Measurements from ENCODE around the gene CABP4.
"Not testable (repeated sequence)": the region's sequence is repeated elsewhere in the genome, so short reads cannot be mapped to it uniquely, and the experiment has no call there.

The CABP4 gene

GRCh38 chr11:67465189-67465510 is 10.0 kb downstream of the CABP4 start:
- Histone ChIP-seq H3K4me1 (ENCODE audit: control insufficient read depth, insufficient read depth, low read length) (peaks cover 27% of the 10 kb centered on the region), H3K9ac (ENCODE audit: low read depth, low read length) (no peak overlapping the region), H3K4me2 (ENCODE audit: low read length) (no peak overlapping the region), H3K9me3 (replicated peaks; ENCODE audit: low read length) (no peaks in the 10 kb centered on the region), H3K4me3 (ENCODE audit: low read length) (no peak overlapping the region), H3K27me3 (ENCODE audit: control insufficient read depth, insufficient read depth, low read length) (no peaks in the 10 kb centered on the region), H3K36me3 (ENCODE audit: insufficient read depth, low read length) (no peaks in the 10 kb centered on the region)

DNA sequence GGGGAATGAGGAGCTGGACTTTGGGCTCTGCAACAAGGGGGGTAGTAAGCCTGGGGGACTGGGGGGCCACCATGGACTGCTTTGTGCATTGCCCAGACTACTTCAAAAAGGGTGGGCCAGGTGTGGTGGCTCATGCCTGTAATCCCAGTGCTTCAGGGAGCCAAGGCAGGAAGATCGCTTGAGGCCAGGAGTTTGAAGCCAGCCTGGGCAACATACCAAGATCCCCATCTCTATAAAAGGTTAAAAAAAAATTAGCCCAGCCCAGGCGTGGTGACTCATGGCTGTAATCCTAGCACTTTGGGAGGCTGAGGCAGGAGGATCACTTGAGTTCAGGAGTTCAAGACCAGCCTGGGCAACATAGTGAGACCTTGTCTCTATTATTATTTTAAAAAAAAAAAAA is 10.4 kb downstream of the CABP4 start:
- H3K9ac ChIP-seq (ENCODE audit: low read depth, low read length); H3K9me3 ChIP-seq (replicated peaks; ENCODE audit: low read length); H3K27me3 ChIP-seq (ENCODE audit: control insufficient read depth, insufficient read depth, low read length); H3K4me2 ChIP-seq (ENCODE audit: low read length); H3K4me3 ChIP-seq (ENCODE audit: low read length); H3K36me3 ChIP-seq (ENCODE audit: insufficient read depth, low read length): not testable (repeated sequence)
- H3K4me1 ChIP-seq (ENCODE audit: control insufficient read depth, insufficient read depth, low read length), result peaks cover 27% of the 10 kb centered on the region

- Histone ChIP-seq H3K4me2 (ENCODE audit: low read length) (no peak overlapping the region), H3K27me3 (ENCODE audit: control insufficient read depth, insufficient read depth, low read length) (no peaks in the 10 kb centered on the region), H3K9me3 (replicated peaks; ENCODE audit: low read length) (no peaks in the 10 kb centered on the region), H3K4me3 (ENCODE audit: low read length) (no peak overlapping the region), H3K4me1 (ENCODE audit: control insufficient read depth, insufficient read depth, low read length) (peaks cover 27% of the 10 kb centered on the region), H3K36me3 (ENCODE audit: insufficient read depth, low read length) (no peaks in the 10 kb centered on the region), H3K9ac (ENCODE audit: low read depth, low read length) (no peak overlapping the region)
Measured at GRCh38 chr11:67466367-67466766, 11.2 kb downstream of the CABP4 start.

GRCh38 chr11:67466962-67467771 is 12.0 kb downstream of the CABP4 start:
- H3K9me3 ChIP-seq (replicated peaks; ENCODE audit: low read length), result no peaks in the 10 kb centered on the region
- peak overlapping the region; percentile 94 for H3K4me2 ChIP-seq (ENCODE audit: low read length)
- H3K27me3 ChIP-seq (ENCODE audit: control insufficient read depth, insufficient read depth, low read length), result peaks cover 4% of the 10 kb centered on the region
- H3K9ac ChIP-seq (ENCODE audit: low read depth, low read length), result no peak overlapping the region
- peak overlapping the region; percentile 91 for H3K4me3 ChIP-seq (ENCODE audit: low read length)
- no peaks in the 10 kb centered on the region for H3K36me3 ChIP-seq (ENCODE audit: insufficient read depth, low read length)
- H3K4me1 ChIP-seq (ENCODE audit: control insufficient read depth, insufficient read depth, low read length), result peaks cover 27% of the 10 kb centered on the region

DNA sequence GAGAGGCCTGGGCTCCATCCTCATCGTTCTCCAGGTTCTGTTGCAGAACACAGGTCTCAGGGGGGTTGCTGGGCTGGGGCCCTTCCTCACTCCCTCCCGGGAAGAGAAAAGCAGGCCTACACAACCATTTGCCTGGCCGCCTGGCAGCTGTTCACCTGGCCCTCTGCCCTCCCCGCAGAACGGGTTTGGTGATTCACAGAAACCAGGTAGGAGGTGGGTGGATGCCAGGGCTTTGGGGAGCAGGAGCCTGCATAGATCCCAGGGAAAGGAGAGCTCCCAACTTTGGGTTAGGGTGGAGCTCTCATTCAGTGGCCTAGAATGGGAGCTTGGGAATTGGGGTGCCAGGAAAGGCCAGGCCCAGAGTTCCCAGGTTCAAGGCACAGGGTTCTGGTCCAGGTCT is 12.9 kb downstream of the CABP4 start:
- Histone ChIP-seq H3K9ac (ENCODE audit: low read depth, low read length) (peak overlapping the region; percentile 93), H3K4me2 (ENCODE audit: low read length) (peak overlapping the region; percentile 94), H3K4me1 (ENCODE audit: control insufficient read depth, insufficient read depth, low read length) (peaks cover 27% of the 10 kb centered on the region), H3K27me3 (ENCODE audit: control insufficient read depth, insufficient read depth, low read length) (peaks cover 4% of the 10 kb centered on the region), H3K4me3 (ENCODE audit: low read length) (peak overlapping the region; percentile 91), H3K9me3 (replicated peaks; ENCODE audit: low read length) (no peaks in the 10 kb centered on the region), H3K36me3 (ENCODE audit: insufficient read depth, low read length) (no peaks in the 10 kb centered on the region)

DNA sequence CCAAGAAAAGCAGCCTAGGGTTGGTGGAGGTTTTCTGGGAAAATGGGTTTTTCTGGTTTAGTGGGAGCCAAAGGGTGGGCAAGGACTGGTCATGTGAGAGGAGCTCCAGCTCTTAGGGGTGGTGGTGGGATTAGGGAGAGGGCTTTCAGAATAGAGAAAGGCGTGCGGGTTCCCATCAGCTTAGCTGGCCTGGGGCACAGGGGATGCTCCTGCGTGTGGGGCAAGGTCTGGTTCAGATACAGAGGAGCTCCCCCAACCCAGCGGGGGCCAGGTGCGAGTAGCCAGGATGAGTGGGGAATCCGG is 13.3 kb downstream of the CABP4 start:
- H3K4me2 ChIP-seq (ENCODE audit: low read length), result peak overlapping the region; percentile 94
- peak overlapping the region; percentile 93 for H3K9ac ChIP-seq (ENCODE audit: low read depth, low read length)
- H3K27me3 ChIP-seq (ENCODE audit: control insufficient read depth, insufficient read depth, low read length), result peaks cover 4% of the 10 kb centered on the region
- H3K36me3 ChIP-seq (ENCODE audit: insufficient read depth, low read length), result no peaks in the 10 kb centered on the region
- H3K4me1 ChIP-seq (ENCODE audit: control insufficient read depth, insufficient read depth, low read length), result peaks cover 27% of the 10 kb centered on the region
- H3K4me3 ChIP-seq (ENCODE audit: low read length), result peak overlapping the region; percentile 91
- no peaks in the 10 kb centered on the region for H3K9me3 ChIP-seq (replicated peaks; ENCODE audit: low read length)

DNA sequence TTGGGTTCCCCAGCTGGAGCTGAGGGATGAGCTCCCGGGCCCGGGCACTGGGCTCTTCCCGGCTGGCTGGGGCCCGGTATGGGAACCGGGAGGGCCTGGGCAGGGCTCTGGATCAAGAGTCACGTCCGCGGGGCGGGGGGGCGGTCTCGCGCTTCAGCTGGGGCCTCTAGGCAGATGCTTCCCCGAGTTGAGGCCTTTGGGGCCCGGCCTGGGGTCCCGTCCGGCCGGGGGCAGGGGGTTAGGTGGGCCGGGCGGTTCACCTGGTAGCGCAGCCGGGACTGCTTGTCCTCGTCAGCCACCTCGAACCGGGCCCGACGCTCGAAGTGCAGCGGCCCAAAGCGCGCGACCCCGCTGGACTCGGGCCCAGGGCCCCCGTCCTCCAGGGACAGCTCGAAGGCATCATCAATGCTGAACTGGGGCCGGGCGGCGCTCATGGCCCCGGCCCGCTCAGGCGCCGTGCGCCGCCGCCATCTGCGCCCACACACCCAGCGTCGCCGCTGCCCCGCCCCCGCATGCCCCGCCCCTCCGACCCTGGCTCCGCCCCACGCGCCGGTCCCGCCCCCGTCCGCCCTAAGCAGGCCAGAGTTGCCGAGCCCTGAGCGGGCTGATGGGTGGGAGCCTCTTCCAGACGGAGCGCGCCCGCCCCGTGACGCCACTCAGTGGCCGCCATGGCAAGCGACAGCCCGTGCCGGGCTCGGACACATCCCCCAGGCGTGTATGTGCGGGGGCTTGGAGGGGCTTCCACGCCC is 13.8 kb downstream of the CABP4 start, which contains the start of gene TMEM134:
Gene TMEM134, minus strand, starts transcription at position 493 of the 749 bp plus-strand sequence. Its CDS starts 59 bp downstream, at position 434.
- Histone ChIP-seq H3K4me2 (ENCODE audit: low read length) (peak within 1 kb of the TSS; percentile 100), H3K4me3 (ENCODE audit: low read length) (peak within 1 kb of the TSS; percentile 95), H3K9ac (ENCODE audit: low read depth, low read length) (peak within 1 kb of the TSS; percentile 93), H3K36me3 (ENCODE audit: insufficient read depth, low read length) (no peaks in the 10 kb centered on the region), H3K4me1 (ENCODE audit: control insufficient read depth, insufficient read depth, low read length) (peaks cover 24% of the 10 kb centered on the region), H3K27me3 (ENCODE audit: control insufficient read depth, insufficient read depth, low read length) (peaks cover 4% of the 10 kb centered on the region), H3K9me3 (replicated peaks; ENCODE audit: low read length) (no peaks in the 10 kb centered on the region)

GRCh38 chr11:67469508-67469811 is 14.3 kb downstream of the CABP4 start:
- Histone ChIP-seq H3K4me2 (ENCODE audit: low read length) (peak overlapping the region; percentile 100), H3K4me3 (ENCODE audit: low read length) (peak overlapping the region; percentile 95), H3K36me3 (ENCODE audit: insufficient read depth, low read length) (no peaks in the 10 kb centered on the region), H3K4me1 (ENCODE audit: control insufficient read depth, insufficient read depth, low read length) (peaks cover 18% of the 10 kb centered on the region), H3K27me3 (ENCODE audit: control insufficient read depth, insufficient read depth, low read length) (peaks cover 7% of the 10 kb centered on the region), H3K9me3 (replicated peaks; ENCODE audit: low read length) (no peaks in the 10 kb centered on the region), H3K9ac (ENCODE audit: low read depth, low read length) (peak overlapping the region; percentile 92)

- H3K9ac ChIP-seq (ENCODE audit: low read depth, low read length), result no peak overlapping the region
- H3K9me3 ChIP-seq (replicated peaks; ENCODE audit: low read length), result no peaks in the 10 kb centered on the region
- H3K27me3 ChIP-seq (ENCODE audit: control insufficient read depth, insufficient read depth, low read length), result peaks cover 8% of the 10 kb centered on the region
- H3K36me3 ChIP-seq (ENCODE audit: insufficient read depth, low read length), result no peaks in the 10 kb centered on the region
- H3K4me2 ChIP-seq (ENCODE audit: low read length), result no peak overlapping the region
- peaks cover 18% of the 10 kb centered on the region for H3K4me1 ChIP-seq (ENCODE audit: control insufficient read depth, insufficient read depth, low read length)
- H3K4me3 ChIP-seq (ENCODE audit: low read length), result no peak overlapping the region
Measured at GRCh38 chr11:67470337-67471002, 15.3 kb downstream of the CABP4 start.

GRCh38 chr11:67472882-67473281 is 17.7 kb downstream of the CABP4 start:
- H3K9me3 ChIP-seq (replicated peaks; ENCODE audit: low read length), result no peaks in the 10 kb centered on the region
- H3K4me2 ChIP-seq (ENCODE audit: low read length), result no peak overlapping the region
- H3K9ac ChIP-seq (ENCODE audit: low read depth, low read length), result no peak overlapping the region
- H3K4me3 ChIP-seq (ENCODE audit: low read length), result no peak overlapping the region
- H3K36me3 ChIP-seq (ENCODE audit: insufficient read depth, low read length), result no peaks in the 10 kb centered on the region
- H3K4me1 ChIP-seq (ENCODE audit: control insufficient read depth, insufficient read depth, low read length), result peaks cover 13% of the 10 kb centered on the region
- peaks cover 8% of the 10 kb centered on the region for H3K27me3 ChIP-seq (ENCODE audit: control insufficient read depth, insufficient read depth, low read length)

DNA sequence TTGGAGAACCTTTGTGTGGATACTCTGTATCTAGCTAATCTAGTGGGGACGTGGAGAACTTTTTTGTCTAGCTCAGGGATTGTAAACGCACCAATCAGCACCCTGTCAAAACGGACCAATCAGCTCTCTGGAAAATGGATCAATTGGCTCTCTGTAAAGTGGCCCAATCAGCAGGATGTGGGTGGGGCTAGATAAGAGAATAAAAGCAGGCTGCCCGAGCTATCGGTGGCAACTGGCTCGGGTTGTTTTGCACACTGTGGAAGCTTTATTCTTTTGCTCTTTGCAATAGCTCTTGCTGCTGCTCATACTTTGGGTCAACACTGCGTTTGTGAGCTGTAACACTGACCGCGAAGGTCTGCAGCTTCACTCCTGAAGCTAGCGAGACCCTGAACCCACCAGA is 21.5 kb downstream of the CABP4 start:
- not testable (repeated sequence) for H3K36me3 ChIP-seq (ENCODE audit: insufficient read depth, low read length); H3K4me1 ChIP-seq (ENCODE audit: control insufficient read depth, insufficient read depth, low read length); H3K4me2 ChIP-seq (ENCODE audit: low read length); H3K9ac ChIP-seq (ENCODE audit: low read depth, low read length); H3K9me3 ChIP-seq (replicated peaks; ENCODE audit: low read length); H3K27me3 ChIP-seq (ENCODE audit: control insufficient read depth, insufficient read depth, low read length); H3K4me3 ChIP-seq (ENCODE audit: low read length)
